GM19193 (cell line): Measurements from ENCODE around the gene TMEM217.

Source experiments
- POLR2A ChIP-seq: IDR thresholded peaks from 4 replicates; pipeline ENCODE4 v1.6.1; 2011; ENCODE audit not compliant: insufficient read depth, insufficient read length; ENCODE audit errors: extremely low read depth

TMEM217 gene

DNA sequence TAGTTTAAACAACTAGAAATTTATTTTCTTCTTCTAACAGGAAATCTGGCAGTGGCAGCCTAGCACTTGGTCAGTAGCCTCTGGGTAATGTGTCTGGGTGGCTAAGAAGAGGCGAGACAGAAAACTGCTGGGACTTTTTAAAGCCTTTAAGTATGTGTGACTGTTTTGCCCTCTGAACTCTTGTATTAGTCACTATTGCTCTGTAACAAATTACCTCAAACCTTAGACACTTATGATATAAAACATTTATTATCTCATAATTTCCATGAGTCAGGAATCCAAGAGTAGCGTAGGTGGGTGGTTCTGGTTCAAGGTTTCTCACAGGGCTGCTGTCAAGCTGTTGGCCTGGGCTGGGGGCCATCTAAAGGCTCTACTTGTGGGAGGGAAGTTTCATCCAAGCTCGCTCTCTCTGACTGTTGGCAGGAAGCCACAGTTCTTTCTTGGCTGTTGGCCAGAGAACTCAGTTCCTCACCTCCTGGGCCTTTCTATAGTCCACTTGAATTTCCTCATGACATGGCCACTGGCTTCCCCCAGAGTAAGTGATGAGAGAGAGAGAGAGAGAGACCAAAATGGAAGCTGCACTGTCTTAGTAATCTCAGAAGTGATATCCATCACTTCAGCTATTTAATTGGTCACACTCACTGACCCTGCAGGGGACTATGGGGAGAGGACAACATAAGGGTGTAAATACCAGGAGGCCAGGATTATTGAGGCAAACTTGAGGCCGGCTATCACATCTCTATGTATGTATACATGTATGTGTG is 17.8 kb downstream of the TMEM217 start:
- no peak for TF ChIP-seq POLR2A

DNA sequence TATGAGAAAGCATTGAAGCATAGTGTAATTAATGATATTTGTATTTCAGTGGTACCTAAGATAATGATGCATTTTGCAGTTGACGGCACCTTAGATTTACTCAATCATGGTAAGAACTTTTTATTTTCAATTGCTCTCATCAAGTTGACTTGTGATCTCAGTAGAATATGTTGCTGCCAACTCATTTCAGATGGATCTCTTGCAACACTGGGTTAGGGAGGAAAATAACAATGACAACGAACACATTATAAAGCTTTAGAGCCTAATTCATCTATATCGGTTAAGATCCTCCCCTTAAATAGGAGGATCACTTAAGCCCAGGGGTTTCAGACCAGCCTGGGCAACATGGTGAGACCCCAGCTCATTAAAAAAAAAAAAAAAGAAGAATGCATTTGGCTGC is 18.4 kb downstream of the TMEM217 start:
- TF ChIP-seq POLR2A = no peak

DNA sequence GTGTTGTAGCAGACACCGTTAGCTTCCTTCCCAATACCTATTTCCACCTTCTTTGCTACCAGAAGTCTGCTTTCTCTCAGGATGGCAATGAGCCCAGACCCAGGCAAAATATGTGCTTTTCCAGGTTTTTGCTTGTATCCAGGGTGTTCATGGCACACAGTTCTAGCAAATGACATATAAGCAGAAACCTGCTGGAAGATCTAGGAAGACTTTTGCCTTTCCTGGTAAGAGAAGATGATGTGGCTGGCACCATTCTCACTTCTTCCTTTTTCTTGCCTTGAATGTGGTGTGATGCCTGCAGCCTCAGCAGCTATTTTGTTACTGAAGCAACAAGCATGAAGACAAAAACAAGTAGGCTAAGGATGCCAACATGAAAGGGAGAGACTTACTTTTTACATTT is 19.6 kb downstream of the TMEM217 start:
- no peak for TF ChIP-seq POLR2A

DNA sequence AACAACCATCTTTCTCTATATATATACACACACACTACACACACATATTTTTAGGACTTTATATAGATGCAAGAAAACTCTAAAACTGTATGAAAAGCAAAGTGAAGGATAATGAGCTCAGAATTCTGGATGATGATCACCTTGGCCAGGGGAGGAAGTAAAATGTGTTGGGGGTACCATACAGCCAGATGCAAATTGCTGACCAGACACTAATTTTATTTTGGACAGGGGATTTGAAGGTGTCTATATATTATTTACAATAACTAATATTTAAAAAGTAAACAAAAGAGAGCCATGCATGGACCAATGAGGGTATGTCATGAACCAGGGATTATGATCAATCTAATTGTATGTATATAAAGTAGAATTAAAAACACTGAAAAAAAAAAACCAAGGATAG is 20.2 kb downstream of the TMEM217 start:
- no peak for TF ChIP-seq POLR2A

DNA sequence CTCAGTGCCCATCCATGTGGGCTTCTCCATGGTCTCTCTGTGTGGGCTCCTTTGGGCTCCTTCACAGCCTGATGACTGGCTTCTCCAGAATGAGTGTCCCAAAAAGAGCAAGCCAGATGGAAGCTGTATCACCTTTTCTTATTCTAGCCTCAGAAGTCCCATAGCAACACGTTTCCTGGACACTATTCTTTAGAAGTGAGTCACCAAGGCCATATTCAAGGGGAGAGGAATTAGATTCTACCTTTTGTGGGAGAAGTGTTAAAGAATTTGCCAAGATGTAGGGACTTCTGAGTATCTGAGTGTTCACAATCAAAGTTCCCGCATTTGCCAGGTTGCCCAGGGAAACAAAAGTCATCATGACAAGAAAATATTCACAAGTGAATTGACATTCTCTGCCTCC is 21.0 kb downstream of the TMEM217 start:
- TF ChIP-seq POLR2A = no peak

DNA sequence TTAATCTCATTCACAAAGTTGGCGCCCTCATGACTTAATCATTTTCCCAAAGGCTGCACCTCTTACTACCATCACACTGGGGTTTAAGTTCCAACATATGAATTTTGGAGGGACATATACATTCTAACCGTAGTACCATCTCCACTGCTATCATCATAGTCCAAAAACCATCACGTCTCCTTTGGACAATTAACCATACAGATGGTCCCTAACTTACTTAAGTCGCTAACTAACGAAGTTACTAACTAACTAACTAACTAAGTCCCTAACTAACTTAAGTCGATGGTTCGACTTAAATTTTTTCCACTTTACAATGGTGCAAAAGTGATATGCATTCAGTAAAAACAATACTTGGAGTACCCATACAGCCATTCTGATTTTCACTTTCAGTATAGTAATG is 24.4 kb downstream of the TMEM217 start:
- no peak for TF ChIP-seq POLR2A

DNA sequence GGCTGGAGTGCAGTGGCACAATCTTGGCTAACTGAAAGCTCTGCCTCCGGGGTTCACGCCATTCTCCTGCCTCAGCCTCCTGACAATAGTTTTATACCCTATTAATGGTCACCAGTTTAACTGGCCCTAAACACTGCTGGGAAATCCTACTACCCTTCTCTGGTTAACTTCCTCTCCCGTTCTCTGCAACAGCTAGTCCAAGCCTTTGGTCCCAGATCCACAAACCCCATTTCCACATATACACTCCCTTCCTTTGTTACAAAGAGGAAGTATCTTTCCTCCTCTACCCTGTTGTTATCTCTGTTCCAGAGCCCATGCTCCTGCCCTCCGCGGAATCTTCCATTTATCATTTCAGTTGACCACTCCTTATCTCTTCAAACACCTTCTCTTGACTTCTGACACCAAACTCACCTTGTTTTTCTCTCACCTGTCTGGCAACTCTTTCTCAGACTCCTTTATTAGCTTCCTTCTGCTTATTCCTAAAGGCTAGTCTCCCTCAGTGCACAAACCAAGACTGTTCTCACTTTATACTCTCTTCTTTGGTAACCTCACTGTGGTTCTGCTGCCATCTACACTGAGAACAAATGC is 25.4 kb downstream of the TMEM217 start:
- TF ChIP-seq POLR2A = no peak

DNA sequence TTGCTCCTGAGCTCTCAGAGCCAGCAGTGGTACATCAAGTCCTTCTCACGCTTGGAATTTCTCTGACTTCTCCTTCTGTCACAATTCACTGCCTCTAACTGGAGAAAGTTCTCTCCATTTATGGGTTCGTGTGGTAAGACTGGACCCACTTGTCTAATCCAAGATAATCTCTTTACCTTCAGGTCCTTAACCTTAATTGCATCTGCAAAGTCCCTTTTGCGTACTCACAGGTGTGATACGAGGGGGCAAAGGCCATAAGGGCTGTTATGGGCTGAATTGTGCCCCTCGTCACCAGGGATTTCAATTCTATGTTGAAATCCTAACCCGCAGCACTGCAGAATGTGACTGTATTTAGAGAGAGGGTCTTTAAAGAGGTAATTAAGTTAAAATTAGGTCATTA is 27.8 kb downstream of the TMEM217 start:
- TF ChIP-seq POLR2A = no peak

DNA sequence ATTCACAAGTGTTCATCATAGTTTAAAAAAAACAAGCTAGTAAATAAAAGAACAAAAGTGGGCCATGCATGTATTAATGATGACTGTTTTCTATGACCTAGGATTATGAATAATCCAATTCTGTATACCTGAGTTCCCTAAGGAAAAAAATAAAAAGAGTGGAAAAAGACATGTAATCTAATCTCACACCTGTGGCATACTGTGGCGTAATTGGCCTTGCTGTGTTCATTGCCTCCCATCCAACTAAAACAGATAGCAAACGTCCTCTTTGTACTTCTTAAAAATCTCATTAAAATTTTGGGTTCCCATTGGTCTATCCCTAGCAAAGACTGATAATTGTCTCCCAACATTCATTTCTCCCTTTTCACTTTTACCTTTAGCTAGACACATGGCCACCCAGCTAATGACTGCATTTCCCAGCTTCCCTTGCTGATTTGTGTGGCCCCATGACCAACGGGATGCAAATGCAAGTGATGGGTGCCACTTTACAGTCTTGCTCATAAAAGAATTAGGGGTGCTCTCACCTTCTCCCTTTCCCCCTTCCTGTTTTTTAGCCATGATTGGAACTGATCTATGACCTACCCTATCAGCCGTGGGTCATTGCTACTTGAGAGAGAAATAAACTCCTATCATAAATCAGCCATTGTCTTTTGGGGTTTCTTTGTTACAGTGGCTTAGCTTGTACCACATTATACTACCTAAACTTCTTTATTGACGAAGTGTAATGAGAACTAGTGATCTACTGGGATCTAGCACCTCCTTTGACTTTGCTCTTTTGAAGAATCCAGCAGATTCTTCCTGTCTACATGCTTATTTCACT is 32.4 kb downstream of the TMEM217 start:
- no peak for TF ChIP-seq POLR2A

DNA sequence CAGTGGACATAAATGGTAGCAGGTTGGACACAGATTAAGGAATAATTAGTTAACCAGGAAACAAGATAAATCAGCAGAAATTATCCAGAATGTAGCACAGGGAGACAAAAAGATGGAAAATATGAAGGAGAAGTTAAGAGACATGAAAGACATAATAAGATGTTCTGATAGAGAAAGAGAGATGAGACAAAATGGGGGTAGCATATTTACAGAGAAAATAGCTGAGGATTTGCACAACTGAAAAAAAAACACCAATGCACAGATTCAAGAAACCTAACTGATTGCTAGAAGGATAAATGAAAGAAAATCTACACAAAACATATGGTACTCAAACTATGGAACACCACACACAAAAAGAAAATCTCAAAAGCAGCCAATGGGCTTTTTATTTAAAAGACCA is 35.0 kb downstream of the TMEM217 start:
- no peak for TF ChIP-seq POLR2A

DNA sequence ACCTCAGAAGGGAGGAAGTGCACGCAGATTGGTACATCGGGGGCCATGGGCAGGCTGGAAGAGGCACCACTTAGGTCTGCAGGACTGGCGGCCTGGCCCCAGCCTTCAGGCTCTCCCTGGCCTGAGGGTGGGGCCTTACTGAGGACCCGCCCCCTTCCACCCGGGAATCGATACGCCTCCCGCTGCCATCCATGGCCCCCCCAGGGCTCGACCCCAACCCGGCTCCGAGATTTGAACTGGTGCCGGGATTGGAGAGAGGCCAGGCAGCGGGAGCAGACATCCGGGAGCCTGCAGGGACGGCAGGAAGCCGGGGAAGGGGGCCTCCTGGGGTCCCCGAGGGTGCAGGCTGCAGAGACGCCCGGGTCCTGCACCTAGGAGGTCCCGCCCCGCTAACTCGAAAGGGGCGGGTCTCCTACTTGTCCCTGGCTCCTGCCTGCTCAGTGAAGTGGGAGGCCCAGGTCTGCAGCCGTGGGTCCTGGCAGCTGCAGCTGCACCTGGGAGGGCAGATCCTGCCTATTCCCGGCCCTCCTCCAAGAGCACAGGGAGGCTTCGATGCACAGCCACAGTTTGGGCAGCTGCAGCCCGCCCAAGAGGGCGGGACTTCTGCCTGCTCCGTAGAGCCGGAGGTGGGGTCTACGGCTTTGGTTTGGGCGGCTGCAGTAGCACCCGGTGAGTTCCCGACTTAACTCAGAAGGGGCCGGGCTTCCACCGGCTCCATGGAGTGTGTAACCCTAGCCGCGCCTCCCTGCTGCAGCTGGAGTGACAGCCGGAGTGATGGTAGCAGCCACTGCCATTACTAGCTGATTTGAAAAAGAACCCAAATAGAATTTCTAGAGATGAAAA is 35.6 kb downstream of the TMEM217 start:
- TF ChIP-seq POLR2A = no peak

DNA sequence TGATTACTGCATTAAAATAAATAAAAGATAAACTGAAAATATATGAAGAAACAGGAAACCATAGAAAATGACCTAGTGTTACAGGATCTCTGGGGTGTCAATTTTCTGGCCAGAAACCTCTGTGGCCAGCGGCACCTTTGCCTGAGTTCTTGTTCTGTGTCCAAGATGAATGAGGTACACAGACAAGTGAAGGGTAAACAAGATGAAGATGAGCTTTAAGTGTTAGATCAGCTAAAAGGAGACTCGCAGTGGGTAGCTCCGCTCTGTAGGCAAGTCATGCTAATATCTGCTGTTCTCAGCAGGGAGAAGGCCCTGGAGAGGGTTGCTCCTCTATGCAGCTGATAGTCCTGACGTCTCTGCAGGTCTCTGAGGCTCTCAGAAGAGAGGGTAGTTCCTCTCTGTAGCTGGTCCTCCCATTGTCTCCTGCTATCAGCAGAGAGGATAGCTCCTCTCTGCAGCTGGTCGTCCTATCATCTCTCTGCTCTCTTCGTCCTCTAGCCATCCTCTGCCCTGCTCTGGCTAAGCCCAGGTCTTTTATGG is 36.3 kb downstream of the TMEM217 start:
- no peak for TF ChIP-seq POLR2A

DNA sequence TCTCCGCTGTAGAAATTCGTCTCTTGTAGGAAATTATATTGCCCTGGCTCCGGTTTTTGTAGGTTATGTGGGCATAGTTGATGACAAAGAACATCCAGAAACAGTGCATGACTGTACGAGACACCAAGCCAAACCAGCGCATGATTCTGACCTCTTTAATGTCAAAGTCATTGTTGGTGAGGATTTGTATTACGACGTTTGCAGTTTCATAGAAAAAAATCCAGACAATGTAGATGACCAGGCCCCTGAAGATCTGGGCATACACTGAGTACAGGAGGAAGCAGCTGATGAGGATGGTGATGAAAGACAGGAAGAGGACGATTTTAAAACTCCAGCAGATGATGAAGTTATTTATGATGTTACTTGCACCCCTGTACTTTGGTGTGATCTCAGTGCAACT is 39.4 kb downstream of the TMEM217 start:
- TF ChIP-seq POLR2A = no peak

DNA sequence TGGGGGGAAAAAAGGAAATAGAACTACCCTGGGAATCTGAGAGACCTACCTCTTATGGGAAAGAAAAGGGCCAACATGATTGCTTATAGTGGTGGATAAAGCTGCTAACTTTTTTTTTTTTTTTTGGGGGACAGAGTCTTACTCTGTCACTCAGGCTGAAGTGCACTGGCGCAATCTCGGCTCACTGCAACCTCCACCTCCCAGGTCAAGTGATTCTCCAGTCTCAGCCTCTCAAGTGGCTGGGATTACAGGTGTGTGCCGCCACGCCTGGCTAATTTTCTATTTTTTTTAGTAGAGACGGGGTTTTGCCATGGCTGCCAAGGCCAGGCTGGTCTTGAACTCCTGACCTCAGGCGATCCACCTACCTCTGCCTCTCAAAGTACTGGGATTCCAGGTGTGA is 39.9 kb downstream of the TMEM217 start:
- TF ChIP-seq POLR2A = no peak

DNA sequence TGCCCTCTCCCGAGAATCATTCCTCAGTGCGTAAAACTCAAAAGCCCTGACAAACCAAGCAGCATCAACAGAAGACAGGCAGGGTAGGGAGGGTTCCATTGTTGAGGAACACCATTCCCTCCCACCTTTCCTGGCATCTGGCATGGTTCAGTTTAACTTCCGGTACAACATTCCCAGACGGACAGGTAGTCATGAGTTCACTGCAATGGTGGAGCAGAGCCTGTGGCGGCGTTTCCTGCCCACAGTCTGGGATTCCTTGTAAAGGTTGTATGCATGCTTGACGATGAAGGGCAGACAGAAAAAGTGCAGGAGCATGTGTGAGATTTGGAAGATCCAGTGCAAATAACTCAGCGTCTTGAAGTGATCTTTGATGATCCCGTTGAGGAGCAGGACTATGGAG is 45.7 kb downstream of the TMEM217 start:
- no peak for TF ChIP-seq POLR2A
